MCF 10A (cell line): ENCODE data around the gene CLCN4. TPM values are rescaled to one million over a fixed set of nuclear protein-coding genes. Genes with fewer than 3 reads are reported as not detected.

Source experiments
- BruUV-seq: library from RNA; stranded (reverse); fragments of 400-500 nt; replicated peaks from 2 replicates; lab custom pipeline; 2021; lab: Mats Ljungman, UMichigan
- CTCF ChIA-PET: fragments of 300-600 bp; sonication (Branson Sonifier 250); formaldehyde crosslinking; extraction: SDS; loops from one replicate; lab custom pipeline; 2021; ENCODE audit warnings: antibody characterized with exemption, inconsistent platforms; lab: Yijun Ruan, JAX
- POLR2A ChIA-PET: fragments of 300-600, 350-650 bp; sonication (Branson Sonifier 250); formaldehyde crosslinking; extraction: SDS; loops from one replicate; lab custom pipeline; 2020; ENCODE audit warnings: antibody characterized with exemption, inconsistent platforms; lab: Yijun Ruan, JAX
- DNase-seq: peaks from one replicate; pipeline ENCODE4 v3.0.0-alpha.2; 2018; ENCODE audit not compliant: unreplicated experiment
- H3K27ac Mint-ChIP-seq: one replicate; pipeline ENCODE4 v1.8.0; 2022; ENCODE audit warnings: mild to moderate bottlenecking, low read depth, mixed read lengths; ENCODE audit not compliant: unreplicated experiment
- H3K27me3 Mint-ChIP-seq: one replicate; pipeline ENCODE4 v1.8.0; 2022; ENCODE audit warnings: mixed read lengths; ENCODE audit not compliant: insufficient read depth, unreplicated experiment
- H3K36me3 Mint-ChIP-seq: one replicate; pipeline ENCODE4 v1.8.0; 2022; ENCODE audit warnings: mild to moderate bottlenecking, moderate library complexity, mixed read lengths; ENCODE audit not compliant: insufficient read depth, unreplicated experiment
- H3K4me1 Mint-ChIP-seq: one replicate; pipeline ENCODE4 v1.8.0; 2022; ENCODE audit warnings: mixed read lengths; ENCODE audit not compliant: insufficient read depth, unreplicated experiment
- H3K4me3 Mint-ChIP-seq: one replicate; pipeline ENCODE4 v1.8.0; 2022; ENCODE audit warnings: mild to moderate bottlenecking, moderate library complexity, mixed read lengths; ENCODE audit not compliant: unreplicated experiment
- H3K9me3 Mint-ChIP-seq: one replicate; pipeline ENCODE4 v1.8.0; 2022; ENCODE audit warnings: mixed read lengths; ENCODE audit not compliant: unreplicated experiment
- intact Hi-C: fragments of 100-400 bp; cut with micrococcal nuclease; formaldehyde crosslinking; loops from 2 replicates; pipeline ENCODE4 v1.14.1; 2022
- total RNA-seq: library from RNA; stranded (reverse); gene quantifications from 2 replicates; pipeline ENCODE4 v1.2.3, GENCODE V29; 2022
- TF ChIP-seq, protein P1 (sequence below): fragments of 200-600 bp; IDR thresholded peaks from one replicate; pipeline ENCODE4 v1.8.0; 2022; ENCODE audit warnings: antibody characterized with exemption, mild to moderate bottlenecking; ENCODE audit not compliant: unreplicated experiment

Gene CLCN4
- total RNA-seq, 1 experiment from 2014 or later, result 7.3 TPM

GRCh38 chrX:10176121-10177003 lies 19.6 kb downstream of the CLCN4 start:
- no TSS peak for BruUV-seq
- peaks cover 32% of the 10 kb centered on the region for H3K4me1 Mint-ChIP-seq
- TF ChIP-seq, protein P1, sequence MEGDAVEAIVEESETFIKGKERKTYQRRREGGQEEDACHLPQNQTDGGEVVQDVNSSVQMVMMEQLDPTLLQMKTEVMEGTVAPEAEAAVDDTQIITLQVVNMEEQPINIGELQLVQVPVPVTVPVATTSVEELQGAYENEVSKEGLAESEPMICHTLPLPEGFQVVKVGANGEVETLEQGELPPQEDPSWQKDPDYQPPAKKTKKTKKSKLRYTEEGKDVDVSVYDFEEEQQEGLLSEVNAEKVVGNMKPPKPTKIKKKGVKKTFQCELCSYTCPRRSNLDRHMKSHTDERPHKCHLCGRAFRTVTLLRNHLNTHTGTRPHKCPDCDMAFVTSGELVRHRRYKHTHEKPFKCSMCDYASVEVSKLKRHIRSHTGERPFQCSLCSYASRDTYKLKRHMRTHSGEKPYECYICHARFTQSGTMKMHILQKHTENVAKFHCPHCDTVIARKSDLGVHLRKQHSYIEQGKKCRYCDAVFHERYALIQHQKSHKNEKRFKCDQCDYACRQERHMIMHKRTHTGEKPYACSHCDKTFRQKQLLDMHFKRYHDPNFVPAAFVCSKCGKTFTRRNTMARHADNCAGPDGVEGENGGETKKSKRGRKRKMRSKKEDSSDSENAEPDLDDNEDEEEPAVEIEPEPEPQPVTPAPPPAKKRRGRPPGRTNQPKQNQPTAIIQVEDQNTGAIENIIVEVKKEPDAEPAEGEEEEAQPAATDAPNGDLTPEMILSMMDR, result no peak
- intact Hi-C loops, result no loop called here
- ChIA-PET CTCF (interaction anchor here (0.6 to 9.4 kb wide), 6 partner anchors 8 to 439 kb away, joined by 3 to 84 read pairs (median 3); no protein-coding TSS in a partner anchor), POLR2A (no interaction called here)
- peaks cover 6% of the 10 kb centered on the region for H3K36me3 Mint-ChIP-seq
- no peak overlapping the region for H3K4me3 Mint-ChIP-seq
- no peak overlapping the region for H3K27ac Mint-ChIP-seq
- H3K9me3 Mint-ChIP-seq, result no peaks in the 10 kb centered on the region
- DNase-seq, result no peak
- peaks cover 42% of the 10 kb centered on the region for H3K27me3 Mint-ChIP-seq

DNA sequence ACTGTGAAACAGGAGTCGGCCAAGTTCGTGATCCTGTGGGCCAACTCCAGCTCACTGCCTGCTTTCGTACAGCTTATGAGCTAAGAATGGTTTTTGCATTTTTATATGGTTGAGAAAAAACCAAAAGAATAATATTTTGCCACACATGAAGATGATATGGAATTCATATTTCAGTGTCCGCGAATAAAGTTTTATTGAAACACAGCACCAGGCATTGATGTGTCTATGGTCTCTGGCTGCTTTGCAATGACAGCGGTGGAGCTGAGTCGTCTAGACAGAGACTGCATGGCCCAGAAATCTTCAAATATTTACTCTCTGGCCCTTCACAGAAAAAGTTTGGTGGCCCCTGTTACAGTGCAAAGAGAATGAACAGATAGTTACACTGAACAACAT lies 20.2 kb downstream of the CLCN4 start:
- BruUV-seq, result no TSS peak
- H3K36me3 Mint-ChIP-seq, result peaks cover 6% of the 10 kb centered on the region
- intact Hi-C loops, result no loop called here
- TF ChIP-seq, protein P1, result no peak
- CTCF ChIA-PET, result interaction anchor here (0.6 to 9.4 kb wide), 7 partner anchors 13 to 966 kb away, joined by 3 to 84 read pairs (median 3); no protein-coding TSS in a partner anchor
- no peak overlapping the region for H3K4me3 Mint-ChIP-seq
- H3K9me3 Mint-ChIP-seq, result no peaks in the 10 kb centered on the region
- H3K27me3 Mint-ChIP-seq, result peaks cover 40% of the 10 kb centered on the region
- POLR2A ChIA-PET, result no interaction called here
- H3K27ac Mint-ChIP-seq, result no peak overlapping the region
- DNase-seq, result no peak
- peaks cover 32% of the 10 kb centered on the region for H3K4me1 Mint-ChIP-seq

DNA sequence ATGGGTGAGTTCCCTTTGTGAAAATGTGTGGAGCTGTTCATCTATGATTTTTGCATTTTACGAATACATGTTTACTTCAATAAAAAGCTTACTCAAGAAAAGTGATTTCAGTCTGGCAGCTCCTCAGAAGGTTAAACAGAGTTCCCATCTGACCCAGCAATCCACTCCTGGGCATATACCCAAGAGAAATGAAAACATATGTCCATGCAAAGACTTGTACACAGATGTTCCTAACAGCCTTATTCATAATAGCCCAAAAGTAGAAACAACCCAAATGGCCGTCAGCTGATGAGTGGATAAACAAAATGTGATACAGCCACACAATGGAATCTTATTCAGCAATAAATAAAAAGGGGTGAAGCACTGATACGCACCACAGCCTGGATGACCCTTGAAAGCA lies 20.8 kb downstream of the CLCN4 start:
- Mint-ChIP-seq H3K27me3 (peaks cover 34% of the 10 kb centered on the region), H3K4me3 (no peak overlapping the region), H3K4me1 (peaks cover 32% of the 10 kb centered on the region), H3K9me3 (no peaks in the 10 kb centered on the region), H3K27ac (no peak overlapping the region), H3K36me3 (peaks cover 6% of the 10 kb centered on the region)
- ChIA-PET CTCF (interaction anchor here (0.8 to 9.4 kb wide), 4 partner anchors 12 to 966 kb away, joined by 3 to 84 read pairs (median 4); no protein-coding TSS in a partner anchor), POLR2A (no interaction called here)
- intact Hi-C loops, result no loop called here
- DNase-seq, result no peak
- BruUV-seq, result no TSS peak
- TF ChIP-seq, protein P1, result no peak

GRCh38 chrX:10178866-10179463 lies 22.2 kb downstream of the CLCN4 start:
- TF ChIP-seq, protein P1, result no peak
- ChIA-PET CTCF (interaction anchor here (0.6 to 9.4 kb wide), 4 partner anchors 11 to 1467 kb away, joined by 3 to 84 read pairs (median 3); no protein-coding TSS in a partner anchor), POLR2A (no interaction called here)
- intact Hi-C loops, result no loop called here
- DNase-seq, result no peak
- Mint-ChIP-seq H3K27ac (no peak overlapping the region), H3K9me3 (no peaks in the 10 kb centered on the region), H3K36me3 (peaks cover 6% of the 10 kb centered on the region), H3K4me3 (no peak overlapping the region), H3K27me3 (peaks cover 35% of the 10 kb centered on the region), H3K4me1 (peaks cover 24% of the 10 kb centered on the region)
- BruUV-seq, result no TSS peak
